HPDE6-E6E7 (cell line): Measurements from ENCODE around the gene SERPINB3.
"Not testable (repeated sequence)": the region's sequence is repeated elsewhere in the genome, so short reads cannot be mapped to it uniquely, and the experiment has no call there.

ENCODE experiments used
- DNase-seq: peaks from one replicate; pipeline ENCODE4 v3.0.0; 2011; ENCODE audit warnings: missing footprints; ENCODE audit errors: extremely low spot score

SERPINB3 gene

GRCh38 chr18:63646936-63647335, 14.8 kb downstream of the SERPINB3 start:
- no peak for DNase-seq

DNA sequence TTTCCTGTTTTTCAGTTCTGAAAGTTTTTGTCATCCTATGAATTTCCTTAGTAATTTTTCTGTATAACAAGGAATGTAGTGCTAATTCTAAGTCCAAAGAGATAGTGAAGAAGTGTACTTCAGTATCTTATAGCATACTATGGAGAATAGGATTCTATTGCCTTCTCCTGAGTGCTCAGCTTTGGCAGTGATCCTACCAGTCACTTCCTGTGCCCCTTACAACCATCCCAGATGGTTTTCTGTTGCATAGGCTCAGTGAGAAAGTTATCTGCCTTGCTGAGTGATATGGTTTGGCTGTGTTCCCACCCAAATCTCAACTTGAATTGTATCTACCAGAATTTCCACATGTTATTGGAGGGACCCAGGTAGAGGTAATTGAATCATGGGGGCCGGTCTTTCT, 17.0 kb downstream of the SERPINB3 start:
- not testable (repeated sequence) for DNase-seq

- DNase-seq, result not testable (repeated sequence)
These were observed 17.6 kb downstream of the SERPINB3 start, which contains the start of gene SERPINB4 for GRCh38 chr18:63644142-63644541. TSS of gene SERPINB4 (minus strand) at chr18:63644256. CDS start at chr18:63643577, 679 bp downstream.

DNA sequence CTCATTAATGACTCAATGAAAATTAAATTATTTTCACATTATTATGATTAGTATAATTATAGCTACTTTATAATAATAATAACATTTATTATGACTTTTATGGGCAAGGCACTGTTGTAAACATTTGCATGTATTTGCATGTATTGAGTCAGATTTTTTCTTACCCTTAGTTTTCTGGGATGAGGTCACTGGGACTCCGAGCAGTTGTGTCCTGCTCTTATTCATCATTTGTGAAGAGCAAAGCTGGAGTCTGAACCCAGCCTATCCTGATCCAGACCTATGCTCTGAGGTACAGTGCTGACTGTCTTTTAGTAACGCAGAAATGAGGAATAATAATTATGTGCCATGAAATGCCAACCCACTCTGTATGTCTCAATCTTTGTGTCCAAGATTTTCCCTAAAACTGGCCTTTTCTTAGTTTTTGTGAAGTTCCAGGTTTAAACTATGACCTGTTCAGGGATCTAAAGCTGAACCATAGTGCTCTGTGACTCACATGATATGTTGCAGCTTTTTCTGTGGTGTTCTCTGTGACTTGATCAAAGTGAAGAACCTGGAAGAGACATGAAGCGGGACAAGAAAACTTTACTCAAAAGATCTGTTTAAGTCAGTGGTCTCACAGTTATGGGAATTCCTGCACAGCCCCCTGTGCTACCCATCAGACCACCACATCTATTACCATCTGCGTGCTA, 18.9 kb downstream of the SERPINB3 start:
- DNase-seq, result not testable (repeated sequence)

GRCh38 chr18:63641157-63641680, 20.5 kb downstream of the SERPINB3 start:
- DNase-seq, result not testable (repeated sequence)

DNA sequence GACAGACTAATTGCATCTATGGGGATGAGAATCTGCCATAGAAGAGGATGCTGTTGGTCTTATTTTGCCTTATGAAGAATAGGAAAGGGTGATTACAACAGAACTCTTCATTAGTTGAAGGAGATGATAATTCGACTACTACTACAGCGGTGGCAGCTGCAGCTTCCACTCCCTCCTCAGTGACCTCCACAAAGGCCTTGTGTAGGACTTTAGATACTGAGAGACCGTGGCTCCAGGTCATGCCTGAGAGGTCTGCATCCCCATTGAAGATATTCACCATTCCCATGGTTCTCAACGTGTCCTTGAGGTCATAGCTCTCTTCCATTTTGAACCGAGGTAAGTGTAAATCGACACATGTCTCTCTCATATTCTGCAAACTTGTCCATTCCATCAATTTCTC, 24.0 kb downstream of the SERPINB3 start:
- no peak for DNase-seq

- DNase-seq, result no peak
These were observed 33.9 kb downstream of the SERPINB3 start for GRCh38 chr18:63627819-63628218.

DNA sequence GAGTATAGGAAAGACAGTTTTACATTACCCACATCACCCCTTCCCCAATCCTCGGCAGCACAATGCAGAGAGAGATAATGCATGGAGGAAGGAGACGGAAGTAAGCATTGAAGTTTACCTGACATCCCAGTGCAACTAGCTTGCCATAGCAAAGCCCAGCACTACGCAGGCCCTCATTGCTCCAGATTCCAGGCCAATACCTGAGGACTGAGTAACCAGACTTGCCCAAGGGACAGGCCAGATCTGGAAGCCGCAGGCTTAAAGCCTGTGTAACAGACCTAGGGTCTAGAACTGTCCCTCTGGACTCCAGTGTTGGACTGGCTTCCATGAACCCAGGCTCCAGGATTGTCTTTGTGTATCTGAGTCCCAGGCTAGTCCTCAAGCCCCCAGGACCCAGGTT, 35.3 kb downstream of the SERPINB3 start:
- no peak for DNase-seq

DNA sequence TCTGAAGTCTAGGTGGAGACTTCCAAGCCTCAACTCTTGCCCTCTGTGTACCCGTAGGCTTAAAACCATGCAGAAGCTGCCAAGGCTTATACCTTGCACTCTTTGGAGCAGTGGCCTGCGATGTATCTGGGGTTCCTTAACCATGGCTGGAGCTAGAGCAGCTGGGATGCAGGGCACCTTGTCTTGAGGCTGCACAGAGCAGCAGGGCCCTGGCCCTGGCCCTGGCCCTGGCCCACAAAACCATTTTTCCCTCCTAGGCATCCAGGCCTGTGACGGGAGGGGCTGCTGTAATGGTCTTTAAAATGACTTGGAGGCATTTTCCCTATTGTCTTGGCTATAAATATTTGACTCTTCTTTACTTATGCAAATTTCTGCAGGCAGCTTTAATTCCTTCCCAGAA, 36.8 kb downstream of the SERPINB3 start:
- DNase-seq, result no peak

DNA sequence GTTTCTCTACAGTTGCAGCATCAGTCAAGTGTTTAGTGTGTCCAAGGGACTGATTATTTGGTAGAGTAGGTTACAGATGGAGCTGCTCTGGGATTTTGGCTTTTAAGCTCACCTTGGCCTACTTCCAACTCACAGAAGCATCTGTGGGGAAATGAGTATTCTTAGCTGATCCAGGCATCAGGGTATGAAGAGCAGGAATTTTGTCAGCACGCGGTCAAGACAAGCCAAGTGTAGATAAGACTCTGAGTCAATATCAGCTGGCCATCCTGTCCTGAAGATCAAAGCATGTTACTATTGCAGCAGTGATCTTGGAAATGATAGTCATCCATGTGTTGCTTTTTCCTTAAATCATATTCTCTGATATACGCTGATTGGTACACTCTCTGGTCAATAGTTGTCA, 42.0 kb downstream of the SERPINB3 start:
- DNase-seq, result no peak

GRCh38 chr18:63617915-63618234, 43.8 kb downstream of the SERPINB3 start:
- DNase-seq, result no peak

DNA sequence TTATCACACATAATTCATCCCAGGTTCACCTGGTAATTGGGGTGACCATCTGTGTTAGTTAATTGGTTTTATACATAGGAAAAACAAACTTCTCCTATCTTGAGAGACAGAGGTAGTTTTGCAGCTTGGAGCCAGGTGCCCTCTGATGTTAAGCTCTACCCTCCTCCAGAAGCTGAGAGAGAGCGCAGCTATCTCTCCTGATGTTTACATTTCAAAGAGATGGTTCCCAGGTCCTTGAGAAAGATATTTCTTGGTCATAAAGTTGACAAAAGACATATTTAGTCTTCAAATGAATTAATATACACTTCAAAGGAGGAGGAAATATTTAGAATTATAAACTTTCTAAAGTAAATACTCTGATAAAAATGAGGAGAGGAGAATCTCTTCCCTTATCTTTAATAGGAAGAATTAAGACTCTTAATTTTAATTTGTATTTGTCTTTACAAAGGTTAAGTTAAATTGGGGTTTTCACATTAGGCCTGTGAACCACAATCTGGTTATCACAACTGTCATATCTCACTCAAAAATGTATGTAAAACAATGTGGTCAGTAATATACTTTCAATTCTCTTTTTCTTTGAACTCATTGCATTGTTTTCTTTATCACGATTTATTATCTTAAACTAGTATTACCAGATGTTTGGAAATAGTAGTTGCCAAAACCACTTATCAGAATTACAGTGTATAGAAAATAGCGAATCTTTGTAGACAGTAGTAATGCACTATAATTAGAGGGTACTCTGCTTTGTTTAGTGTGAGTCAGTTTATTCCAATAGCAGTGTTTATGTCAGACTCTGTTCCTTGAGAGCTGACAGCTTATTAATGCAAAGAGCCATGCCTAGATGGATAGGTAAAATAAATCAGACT, 44.4 kb downstream of the SERPINB3 start:
- no peak for DNase-seq

- no peak for DNase-seq
These were observed 48.3 kb downstream of the SERPINB3 start for GRCh38 chr18:63613420-63613819.

DNA sequence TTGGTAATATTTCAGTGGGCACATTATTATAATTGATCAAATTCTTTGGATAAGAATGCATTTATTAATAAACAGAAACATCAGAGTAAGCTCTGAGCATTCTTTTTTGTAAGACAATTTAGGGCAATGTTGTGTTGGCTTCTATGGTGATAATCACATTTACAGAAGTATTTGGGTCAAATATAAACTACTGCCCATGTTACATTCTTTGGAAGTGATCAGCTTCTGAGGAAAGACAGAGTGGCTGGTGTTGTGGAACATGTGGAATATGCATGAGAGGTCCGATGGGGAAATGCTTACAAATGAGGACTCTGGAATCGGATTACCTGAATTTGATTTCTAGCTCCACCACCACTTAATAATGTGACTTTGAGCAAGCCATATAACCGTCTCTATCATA, 55.2 kb downstream of the SERPINB3 start:
- DNase-seq, result no peak
